SK-MEL-5 (cell line): ENCODE results near the gene SLC8A1. TPM values are rescaled to one million over a fixed set of nuclear protein-coding genes. Genes with fewer than 3 reads are reported as not detected.

Experiments
- DNase-seq: peaks from one replicate; pipeline ENCODE4 v3.0.0-alpha.2; 2016; ENCODE audit warnings: low read depth, low spot score
- in situ Hi-C: cut with HindIII; loops from 2 replicates; pipeline ENCODE4 v1.10.0; 2016; ENCODE audit warnings: low sequenced_read_pairs, high pct_unique_total_duplicates, low pct_unique_long_range_greater_than_20kb
- total RNA-seq: library from RNA; depleted of rRNA; stranded (reverse); fragments of >200 nt; shearing (Covaris generic); gene quantifications from 2 replicates; pipeline ENCODE4 v1.2.3, GENCODE V29; 2014

SLC8A1 gene
- total RNA-seq, 1 experiment from 2014 or later = 40.7 TPM

- in situ Hi-C loops = no loop called here
- DNase-seq = no peak
Observed at GRCh38 chr2:40311026-40311425, 140.9 kb downstream of the SLC8A1 start.

- in situ Hi-C loops = no loop called here
Observed at GRCh38 chr2:40310303-40310702, 141.6 kb downstream of the SLC8A1 start.

DNA sequence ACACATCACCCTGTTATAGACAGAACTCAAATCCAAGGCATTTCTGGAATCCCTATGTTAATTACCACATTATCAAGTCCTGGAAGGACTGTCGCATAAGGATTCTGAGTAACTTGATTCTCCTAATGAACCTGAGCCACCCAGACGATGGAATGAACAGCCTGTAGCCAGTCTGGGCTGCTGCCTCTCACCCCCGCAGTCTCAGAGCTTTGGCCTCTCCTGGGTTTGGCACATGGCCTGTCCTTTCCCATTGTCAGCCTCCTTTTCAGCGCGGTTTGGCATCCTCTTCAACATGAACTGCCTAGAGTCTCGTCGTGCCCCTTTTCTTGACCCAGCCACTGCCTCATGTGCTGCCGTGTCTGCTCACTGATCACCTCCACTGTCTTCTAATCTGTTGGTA is 147.6 kb downstream of the SLC8A1 start:
- in situ Hi-C loops = no loop called here
- DNase-seq = no peak

More at GRCh38 chr2:40310303-40310702, 141.6 kb downstream of the SLC8A1 start:
- no peak for DNase-seq

DNA sequence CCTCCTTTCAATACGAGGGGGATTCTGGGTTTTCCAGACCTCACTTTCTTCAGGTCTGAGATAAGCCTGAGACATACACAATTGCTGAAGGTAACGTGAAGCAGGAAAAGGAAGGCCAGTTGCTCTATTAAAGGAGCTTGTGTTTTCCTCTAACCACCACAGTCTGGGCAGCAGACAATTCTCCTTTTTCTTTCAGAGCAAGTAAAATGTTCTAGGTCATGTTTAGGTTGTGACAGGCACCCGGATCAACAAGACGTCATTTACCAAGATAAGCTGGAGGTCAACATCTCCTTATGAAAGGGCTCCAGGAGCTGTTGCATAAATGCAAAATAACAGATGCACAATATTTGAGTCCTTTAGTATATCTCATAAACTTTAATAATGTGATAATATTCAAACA is 148.1 kb downstream of the SLC8A1 start:
- in situ Hi-C loops = no loop called here
- peak; percentile 82 for DNase-seq

- in situ Hi-C loops = no loop called here
- no peak for DNase-seq
Observed at GRCh38 chr2:40302751-40303325, 149.1 kb downstream of the SLC8A1 start.

- in situ Hi-C loops = no loop called here
- no peak for DNase-seq
Observed at GRCh38 chr2:40300391-40300790, 151.5 kb downstream of the SLC8A1 start.

- in situ Hi-C loops = no loop called here
- DNase-seq = no peak
Observed at GRCh38 chr2:40299781-40300180, 152.1 kb downstream of the SLC8A1 start.

DNA sequence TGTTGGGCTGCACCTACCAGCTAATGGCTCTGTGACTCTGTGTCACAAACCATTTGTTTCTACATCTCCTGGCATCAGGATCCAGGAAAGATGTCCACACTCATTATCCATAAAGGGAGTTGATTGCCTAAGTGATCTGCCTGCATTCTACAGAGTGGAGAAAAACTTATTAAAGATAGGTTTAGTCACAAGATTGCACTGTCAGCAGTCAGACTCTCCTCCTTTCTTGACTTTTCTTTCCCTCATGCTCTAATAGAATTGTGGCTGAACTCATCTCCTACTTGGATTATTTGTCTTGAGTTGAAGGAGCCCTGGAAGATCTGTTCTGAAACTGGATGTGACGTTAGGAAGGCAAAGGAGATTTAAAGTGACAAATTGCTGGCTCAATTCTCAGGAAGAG is 152.7 kb downstream of the SLC8A1 start:
- in situ Hi-C loops = no loop called here
- no peak for DNase-seq

GRCh38 chr2:40298026-40298425 is 153.9 kb downstream of the SLC8A1 start:
- DNase-seq = no peak

DNA sequence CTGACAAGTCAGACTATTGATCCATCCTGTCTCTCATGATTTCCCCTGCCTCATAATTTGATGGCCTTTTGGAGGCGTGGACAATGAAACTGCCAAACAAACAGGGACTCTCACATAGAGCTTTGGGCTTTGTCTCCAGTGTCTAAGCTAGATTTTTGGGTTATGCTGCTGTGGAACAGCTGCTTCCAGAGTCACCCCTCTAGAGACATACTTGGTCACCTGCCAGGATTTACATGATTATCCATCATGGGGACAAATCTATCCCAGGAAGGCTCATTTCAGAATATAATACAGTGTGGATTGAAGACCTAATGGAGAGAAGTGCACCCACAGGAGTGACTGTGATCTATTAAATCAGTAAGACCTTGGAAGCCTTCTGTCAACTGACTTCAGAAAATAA is 159.6 kb downstream of the SLC8A1 start:
- DNase-seq = no peak
- in situ Hi-C loops = no loop called here

More at GRCh38 chr2:40298026-40298425, 153.9 kb downstream of the SLC8A1 start:
- in situ Hi-C loops = no loop called here

DNA sequence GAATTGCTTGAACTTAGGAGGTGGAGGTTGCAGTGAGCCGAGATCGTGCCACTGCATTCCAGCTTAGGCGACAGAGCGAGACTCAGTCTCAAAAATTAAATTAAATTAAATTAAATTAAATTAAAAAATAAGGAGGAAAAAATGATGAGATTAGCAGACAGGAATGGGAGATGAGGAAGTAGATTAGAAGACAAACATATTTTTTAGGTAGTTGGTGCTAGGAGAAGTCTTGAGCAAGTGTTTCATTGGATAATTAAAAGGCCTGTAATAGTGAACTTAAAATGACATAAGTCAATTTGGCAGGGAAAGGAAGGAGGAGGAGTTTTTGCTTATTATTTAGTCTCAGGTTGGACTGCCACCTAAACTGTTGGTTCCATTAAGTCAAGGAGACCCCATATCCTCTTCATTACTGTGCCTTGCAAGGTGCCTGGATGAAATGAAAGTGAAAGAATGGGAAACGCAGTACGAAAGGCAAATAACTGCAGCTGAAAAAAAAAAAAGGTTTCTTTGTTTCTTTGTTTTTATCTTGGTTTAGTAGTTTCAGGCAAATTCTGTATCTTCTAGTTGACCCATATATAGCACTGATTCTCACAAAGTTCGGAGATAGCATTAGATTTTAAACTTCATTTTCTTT is 162.0 kb downstream of the SLC8A1 start:
- in situ Hi-C loops = no loop called here
- DNase-seq = no peak

DNA sequence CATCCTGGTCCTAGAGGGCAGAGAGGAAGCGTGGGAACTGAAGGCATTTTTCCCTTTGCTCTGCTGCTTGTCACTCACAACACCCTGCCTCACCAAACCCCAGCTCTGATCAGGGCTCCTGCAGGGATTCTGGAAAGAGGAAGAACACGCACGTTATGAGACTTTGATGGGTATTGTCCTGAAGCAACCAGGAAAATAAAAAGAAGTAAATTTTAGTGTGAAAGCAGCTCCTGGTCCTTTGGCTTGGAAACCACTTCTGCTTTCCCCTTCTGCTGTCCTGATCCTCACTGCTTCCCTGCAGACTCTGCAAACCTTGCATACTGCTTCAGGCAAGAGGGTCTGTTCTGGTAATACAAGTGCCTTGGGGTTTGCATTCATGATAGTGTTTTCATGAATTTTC is 164.1 kb downstream of the SLC8A1 start:
- in situ Hi-C loops = no loop called here
- no peak for DNase-seq

DNA sequence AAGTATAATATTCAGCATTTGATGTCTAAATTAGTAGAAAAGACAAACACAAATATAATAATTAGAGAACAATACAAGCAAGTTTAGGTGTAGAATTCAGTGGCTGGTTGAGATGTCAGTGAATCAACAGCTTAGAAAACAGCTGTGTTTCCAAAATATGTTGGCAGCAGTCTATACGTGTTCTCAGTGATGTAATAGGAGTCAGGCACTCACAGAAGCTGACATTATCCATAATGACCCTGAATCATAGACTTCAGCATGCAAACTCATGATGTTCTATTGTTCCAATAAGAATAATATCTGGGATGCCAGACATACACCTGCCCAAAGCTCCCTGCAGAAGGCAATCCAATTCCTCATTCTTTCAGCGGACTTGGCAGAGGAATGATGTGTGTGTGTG is 164.7 kb downstream of the SLC8A1 start:
- no peak for DNase-seq
- in situ Hi-C loops = no loop called here

DNA sequence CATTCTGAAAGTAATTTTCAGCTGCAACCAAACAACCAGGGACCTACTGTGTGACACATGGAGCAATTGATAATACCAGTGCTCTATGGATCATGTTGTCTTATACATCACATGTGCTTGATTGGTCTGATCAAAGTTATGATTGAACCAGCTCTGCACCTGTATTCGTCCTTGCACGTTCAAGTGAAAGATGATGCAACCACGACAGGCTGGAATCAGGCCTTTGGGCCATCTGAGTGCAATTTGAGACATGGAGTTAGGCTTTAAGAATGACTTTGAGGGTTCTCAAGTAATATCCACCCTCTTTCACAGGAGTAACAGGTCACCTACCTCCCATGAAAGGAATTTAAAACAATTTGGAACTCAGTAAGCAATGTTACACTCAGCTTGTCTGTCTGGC is 165.2 kb downstream of the SLC8A1 start:
- DNase-seq = no peak
- in situ Hi-C loops = no loop called here

- DNase-seq = no peak
- in situ Hi-C loops = no loop called here
Observed at GRCh38 chr2:40285391-40285790, 166.5 kb downstream of the SLC8A1 start.

DNA sequence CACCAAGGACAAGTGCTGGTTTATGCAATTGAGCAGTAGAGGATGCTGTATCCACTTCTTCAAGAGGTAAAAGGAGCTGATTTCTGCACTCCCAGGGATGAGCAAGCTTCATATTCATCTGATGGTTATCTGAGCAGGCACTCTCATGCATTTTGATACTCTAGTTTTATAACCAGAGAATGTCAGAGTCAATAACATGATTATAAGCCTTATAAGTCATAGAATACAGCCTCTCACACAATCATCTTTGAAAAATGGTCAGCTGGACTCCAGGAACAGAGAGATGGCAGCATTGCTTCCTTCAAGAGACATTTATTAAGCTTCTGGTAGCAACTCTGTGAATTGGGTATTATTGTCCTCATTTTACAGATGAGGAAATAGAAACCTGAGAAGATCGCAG is 167.1 kb downstream of the SLC8A1 start:
- DNase-seq = peak; percentile 76
- in situ Hi-C loops = no loop called here

DNA sequence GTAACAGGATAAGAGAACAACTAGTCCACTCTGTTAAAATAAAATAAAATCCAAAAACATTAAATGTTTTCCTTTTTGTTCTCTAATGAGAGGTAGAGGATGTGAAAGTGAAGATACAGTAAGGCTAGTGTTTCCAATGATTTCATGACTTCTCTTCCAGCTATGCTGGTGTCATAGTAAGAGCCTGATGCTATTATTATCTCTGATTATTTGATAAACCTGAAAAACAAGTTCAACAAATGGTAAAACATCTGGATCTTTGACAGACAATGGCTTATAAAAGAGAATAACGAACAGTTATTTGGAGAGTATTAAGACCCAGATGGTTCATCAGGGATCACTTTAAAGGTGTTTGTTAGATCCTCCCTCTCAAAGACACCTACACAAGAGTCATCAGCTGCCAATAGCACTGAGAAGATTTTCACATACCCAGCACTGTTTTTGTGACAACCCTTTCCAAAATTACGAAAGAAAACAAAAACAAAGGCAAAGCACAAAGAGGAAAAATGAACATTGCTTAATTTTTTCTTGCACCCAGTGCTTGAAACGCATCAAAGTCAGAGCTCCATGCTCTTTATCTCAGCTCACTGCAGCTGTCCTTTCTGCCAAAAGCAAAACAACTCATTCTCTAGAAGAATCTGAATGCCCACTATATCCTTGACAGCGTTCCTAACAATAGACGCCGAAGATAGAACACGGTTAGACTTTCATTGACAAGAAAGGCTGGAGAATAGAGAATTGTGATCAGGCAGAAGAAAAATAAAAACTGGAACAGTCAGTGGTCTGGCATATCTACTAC is 168.6 kb downstream of the SLC8A1 start:
- in situ Hi-C loops = no loop called here

DNA sequence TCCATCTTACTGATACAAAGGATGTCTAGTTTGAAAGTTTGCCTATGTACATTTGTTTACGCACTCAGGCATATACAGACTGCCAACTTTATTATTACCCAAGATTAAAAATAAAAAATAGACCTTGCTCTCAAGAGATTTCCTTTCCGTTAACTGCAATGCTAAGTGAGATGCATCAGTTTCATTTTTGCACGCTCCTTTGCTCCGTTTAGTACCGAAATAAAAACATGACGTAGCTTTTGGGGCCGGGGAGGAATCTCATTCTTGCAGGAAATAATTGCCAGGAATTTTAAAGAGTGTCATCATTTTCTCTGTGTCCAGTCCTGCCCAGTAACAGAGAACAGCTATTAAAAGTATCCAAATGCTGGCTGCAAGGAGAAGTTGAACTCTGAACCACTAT is 169.5 kb downstream of the SLC8A1 start:
- in situ Hi-C loops = no loop called here
- DNase-seq = no peak

More for the DNA sequence above, 168.6 kb downstream of the SLC8A1 start:
- no peak for DNase-seq
